Large intestine (tissue), 3 donors: Measurements from ENCODE around the gene MISP3. TPM values are rescaled to one million over a fixed set of nuclear protein-coding genes. Genes with fewer than 3 reads are reported as not detected.

Experiments used
- DNase-seq, 2 donors: peaks; one replicate each; pipeline versions ENCODE4 v3.0.0 to v3.0.0-alpha.2; 2013
- H3K27ac ChIP-seq: one replicate; pipeline ENCODE4 v1.5.1; 2013; ENCODE audit warnings: low read length
- H3K27me3 ChIP-seq: 2 replicates; pipeline ENCODE4 v1.6.1; 2013; ENCODE audit warnings: low read length; ENCODE audit not compliant: control insufficient read depth, insufficient read depth
- H3K36me3 ChIP-seq: 2 replicates; pipeline ENCODE4 v1.6.1; 2013; ENCODE audit warnings: low read length; ENCODE audit not compliant: control insufficient read depth, insufficient read depth
- H3K4me1 ChIP-seq: one replicate; pipeline ENCODE4 v1.6.1; 2013; ENCODE audit warnings: low read length; ENCODE audit not compliant: control insufficient read depth, insufficient read depth
- H3K4me3 ChIP-seq: one replicate; pipeline ENCODE4 v1.5.1; 2013; ENCODE audit warnings: low read length
- H3K9me3 ChIP-seq: one replicate; pipeline ENCODE4 v1.6.1; 2013; ENCODE audit warnings: mild to moderate bottlenecking, low read depth, low read length, moderate library complexity; ENCODE audit not compliant: control insufficient read depth
- WGBS: methylation state at CpG from one replicate; pipeline ENCODE4 v1.1.5; 2013; ENCODE audit warnings: low lambda C conversion rate; ENCODE audit not compliant: insufficient coverage; 5-methylcytosine and 5-hydroxymethylcytosine counted together
- polyA plus RNA-seq: library from polyadenylated mRNA; unstranded; fragments of 120-200 nt; gene quantifications from one replicate; pipeline ENCODE4 v1.2.1, GENCODE V29; 2013

MISP3 gene
- polyA plus RNA-seq, 1 donor = 12.3 TPM

- DNase-seq = no peak
- Histone ChIP-seq H3K36me3 (peaks cover 5% of the 10 kb centered on the region), H3K9me3 (peaks cover 5% of the 10 kb centered on the region), H3K4me1 (no peaks in the 10 kb centered on the region), H3K27ac (no peak overlapping the region), H3K27me3 (peaks cover 6% of the 10 kb centered on the region), H3K4me3 (no peak overlapping the region)
- no CpG with 5 or more reads among the region's 3 CpGs for WGBS
Observed at GRCh38 chr19:14053032-14053431, 19.6 kb upstream of the MISP3 start.

- Histone ChIP-seq H3K36me3 (peaks cover 5% of the 10 kb centered on the region), H3K27ac (no peak overlapping the region), H3K4me3 (no peak overlapping the region), H3K4me1 (no peaks in the 10 kb centered on the region), H3K9me3 (peaks cover 5% of the 10 kb centered on the region), H3K27me3 (peaks cover 10% of the 10 kb centered on the region)
- WGBS = no CpG with 5 or more reads among the region's 11 CpGs
- DNase-seq = no peak
Observed at GRCh38 chr19:14053500-14053899, 19.1 kb upstream of the MISP3 start.

GRCh38 chr19:14054099-14054498 lies 18.5 kb upstream of the MISP3 start:
- H3K36me3 ChIP-seq = peaks cover 5% of the 10 kb centered on the region
- peaks cover 7% of the 10 kb centered on the region for H3K9me3 ChIP-seq
- DNase-seq = no peak
- peaks cover 2% of the 10 kb centered on the region for H3K4me1 ChIP-seq
- no peak overlapping the region for H3K27ac ChIP-seq
- H3K4me3 ChIP-seq = no peak overlapping the region
- H3K27me3 ChIP-seq = peaks cover 16% of the 10 kb centered on the region
- 82% methylated on average over 5 of the region's 6 CpGs for WGBS

GRCh38 chr19:14054721-14055120 lies 17.9 kb upstream of the MISP3 start:
- DNase-seq = no peak
- peaks cover 8% of the 10 kb centered on the region for H3K4me1 ChIP-seq
- no CpG with 5 or more reads among the region's 11 CpGs for WGBS

GRCh38 chr19:14055396-14055795 lies 17.2 kb upstream of the MISP3 start:
- peaks cover 13% of the 10 kb centered on the region for H3K4me1 ChIP-seq
- 80% methylated on average over 1 of the region's 3 CpGs for WGBS
- no peak overlapping the region for H3K27ac ChIP-seq
- peaks cover 7% of the 10 kb centered on the region for H3K9me3 ChIP-seq
- no peak overlapping the region for H3K4me3 ChIP-seq
- DNase-seq = no peak
- peaks cover 23% of the 10 kb centered on the region for H3K27me3 ChIP-seq
- peaks cover 5% of the 10 kb centered on the region for H3K36me3 ChIP-seq

More at GRCh38 chr19:14054721-14055120, 17.9 kb upstream of the MISP3 start:
- peaks cover 23% of the 10 kb centered on the region for H3K27me3 ChIP-seq
- H3K36me3 ChIP-seq = peaks cover 5% of the 10 kb centered on the region
- no peak overlapping the region for H3K4me3 ChIP-seq
- no peak overlapping the region for H3K27ac ChIP-seq
- H3K9me3 ChIP-seq = peaks cover 7% of the 10 kb centered on the region

GRCh38 chr19:14056069-14056666 lies 16.4 kb upstream of the MISP3 start:
- DNase-seq = no peak
- Histone ChIP-seq H3K4me3 (no peak overlapping the region), H3K36me3 (peaks cover 3% of the 10 kb centered on the region), H3K9me3 (peaks cover 7% of the 10 kb centered on the region), H3K27ac (no peak overlapping the region), H3K4me1 (peaks cover 16% of the 10 kb centered on the region), H3K27me3 (peaks cover 23% of the 10 kb centered on the region)
- no CpG with 5 or more reads among the region's 10 CpGs for WGBS

- no peak overlapping the region for H3K4me3 ChIP-seq
- no peak for DNase-seq
- H3K27me3 ChIP-seq = peaks cover 23% of the 10 kb centered on the region
- no peak overlapping the region for H3K27ac ChIP-seq
- peaks cover 7% of the 10 kb centered on the region for H3K9me3 ChIP-seq
- H3K4me1 ChIP-seq = peaks cover 22% of the 10 kb centered on the region
- peaks cover 3% of the 10 kb centered on the region for H3K36me3 ChIP-seq
- no CpG with 5 or more reads among the region's 19 CpGs for WGBS
Observed at GRCh38 chr19:14056741-14057356, 15.7 kb upstream of the MISP3 start.

- Histone ChIP-seq H3K9me3 (peaks cover 4% of the 10 kb centered on the region), H3K36me3 (no peaks in the 10 kb centered on the region), H3K4me3 (no peak overlapping the region), H3K27ac (no peak overlapping the region), H3K4me1 (peaks cover 27% of the 10 kb centered on the region), H3K27me3 (peaks cover 23% of the 10 kb centered on the region)
- no peak for DNase-seq
- 40% methylated on average over 10 of the region's 17 CpGs for whole genome bisulfite sequencing
Observed at GRCh38 chr19:14058182-14059092, 14.1 kb upstream of the MISP3 start.

- Histone ChIP-seq H3K4me3 (no peak overlapping the region), H3K9me3 (peaks cover 2% of the 10 kb centered on the region), H3K27ac (no peak overlapping the region), H3K36me3 (no peaks in the 10 kb centered on the region), H3K27me3 (peaks cover 23% of the 10 kb centered on the region), H3K4me1 (peaks cover 27% of the 10 kb centered on the region)
- WGBS = no CpG with 5 or more reads among the region's 15 CpGs
- DNase-seq = no peak
Observed at GRCh38 chr19:14059093-14059480, 13.5 kb upstream of the MISP3 start.

GRCh38 chr19:14059652-14060155 lies 12.9 kb upstream of the MISP3 start:
- no CpG with 5 or more reads among the region's 8 CpGs for WGBS
- DNase-seq = peak; percentile 75 to 78
- H3K27me3 ChIP-seq = peaks cover 23% of the 10 kb centered on the region
- no peak overlapping the region for H3K4me3 ChIP-seq
- peaks cover 2% of the 10 kb centered on the region for H3K9me3 ChIP-seq
- peaks cover 27% of the 10 kb centered on the region for H3K4me1 ChIP-seq
- H3K36me3 ChIP-seq = no peaks in the 10 kb centered on the region
- no peak overlapping the region for H3K27ac ChIP-seq
